ENCODE results near the gene TMEM116.
"Not testable (repeated sequence)": the region's sequence is repeated elsewhere in the genome, so short reads cannot be mapped to it uniquely, and the experiment has no call there.

TMEM116 gene

DNA sequence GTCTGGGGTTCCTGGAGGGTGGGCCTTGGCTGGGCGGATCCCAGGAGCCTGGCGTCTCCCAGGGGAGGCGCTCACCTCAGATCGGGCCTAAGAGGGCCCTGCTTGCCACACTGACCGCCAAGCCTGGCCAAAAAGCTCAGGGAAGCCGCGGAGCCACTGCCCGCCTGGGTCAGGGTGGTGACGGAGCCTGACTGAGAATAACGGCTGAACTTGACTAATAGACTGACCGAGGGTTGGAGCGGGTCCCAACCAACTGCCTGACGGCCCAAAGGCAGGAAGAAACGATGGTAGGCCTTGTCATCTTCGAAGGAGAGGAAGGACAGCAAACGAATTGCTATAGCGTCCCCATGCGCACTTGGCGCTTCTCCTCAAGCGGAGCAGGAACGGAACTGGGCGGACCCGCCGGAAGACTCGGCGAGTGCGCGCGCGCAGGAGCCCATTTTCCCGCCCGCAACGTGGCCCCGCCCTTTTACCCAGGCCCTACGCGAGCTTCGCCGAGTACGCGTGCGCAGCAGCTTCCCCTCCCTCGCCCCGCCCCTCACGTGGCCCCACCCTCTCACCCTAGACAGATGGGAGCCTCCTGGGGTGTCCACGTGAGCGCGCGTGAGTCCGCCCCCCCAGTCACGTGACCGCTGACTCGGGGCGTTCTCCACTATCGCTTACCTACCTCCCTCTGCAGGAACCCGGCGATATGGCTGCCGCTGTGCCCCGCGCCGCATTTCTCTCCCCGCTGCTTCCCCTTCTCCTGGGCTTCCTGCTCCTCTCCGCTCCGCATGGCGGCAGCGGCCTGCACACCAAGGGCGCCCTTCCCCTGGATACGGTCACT, at the start of gene TMEM116, which contains the start of gene ERP29:
TSS of gene TMEM116 (minus strand) at position 391 of the 826 bp plus-strand sequence. CDS start 7,895 bp downstream, outside the sequence.
TSS of gene ERP29 (plus strand) at position 652 of the 826 bp plus-strand sequence. CDS start at position 692, 40 bp downstream.
- H3K9me3 ChIP-seq (ENCODE audit: severe bottlenecking) = no peaks in the 10 kb centered on the region
- peak; percentile 99 for DNase-seq
- peaks cover 41% of the 10 kb centered on the region for H3K36me3 ChIP-seq
- H3K27me3 ChIP-seq (ENCODE audit: insufficient read depth, low read depth, severe bottlenecking) = no peaks in the 10 kb centered on the region
- H3K4me3 ChIP-seq (ENCODE audit: low read depth, low read length) = peak within 1 kb of the TSS; percentile 74
- TF ChIP-seq, protein P1, sequence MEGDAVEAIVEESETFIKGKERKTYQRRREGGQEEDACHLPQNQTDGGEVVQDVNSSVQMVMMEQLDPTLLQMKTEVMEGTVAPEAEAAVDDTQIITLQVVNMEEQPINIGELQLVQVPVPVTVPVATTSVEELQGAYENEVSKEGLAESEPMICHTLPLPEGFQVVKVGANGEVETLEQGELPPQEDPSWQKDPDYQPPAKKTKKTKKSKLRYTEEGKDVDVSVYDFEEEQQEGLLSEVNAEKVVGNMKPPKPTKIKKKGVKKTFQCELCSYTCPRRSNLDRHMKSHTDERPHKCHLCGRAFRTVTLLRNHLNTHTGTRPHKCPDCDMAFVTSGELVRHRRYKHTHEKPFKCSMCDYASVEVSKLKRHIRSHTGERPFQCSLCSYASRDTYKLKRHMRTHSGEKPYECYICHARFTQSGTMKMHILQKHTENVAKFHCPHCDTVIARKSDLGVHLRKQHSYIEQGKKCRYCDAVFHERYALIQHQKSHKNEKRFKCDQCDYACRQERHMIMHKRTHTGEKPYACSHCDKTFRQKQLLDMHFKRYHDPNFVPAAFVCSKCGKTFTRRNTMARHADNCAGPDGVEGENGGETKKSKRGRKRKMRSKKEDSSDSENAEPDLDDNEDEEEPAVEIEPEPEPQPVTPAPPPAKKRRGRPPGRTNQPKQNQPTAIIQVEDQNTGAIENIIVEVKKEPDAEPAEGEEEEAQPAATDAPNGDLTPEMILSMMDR (IDR thresholded peaks at IDR 0.05; ENCODE audit: low read depth, low read length) = peak; percentile 59
- H3K27ac ChIP-seq = peak within 1 kb of the TSS; percentile 97

DNA sequence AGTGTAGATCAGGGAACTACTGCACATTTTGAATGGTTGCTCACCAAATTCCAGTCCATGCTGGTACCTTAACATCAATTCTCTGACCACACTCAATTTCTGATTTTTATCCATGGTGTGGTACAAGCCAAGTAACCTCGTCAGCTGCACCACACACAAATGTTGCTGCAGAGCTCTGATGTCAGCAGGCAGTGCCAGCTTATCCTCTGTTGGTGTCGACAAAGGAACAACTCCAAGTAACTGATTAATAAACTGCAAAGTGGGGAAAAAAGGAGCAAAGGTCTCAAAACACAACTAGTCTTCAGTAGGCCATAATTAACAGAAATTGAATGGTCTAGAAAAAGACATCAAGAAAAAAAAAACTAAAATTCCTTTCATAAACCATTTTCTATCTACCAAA, 48.2 kb upstream of the TMEM116 start:
- Histone ChIP-seq H3K27me3 (ENCODE audit: insufficient read depth, low read depth, severe bottlenecking) (no peaks in the 10 kb centered on the region), H3K4me3 (ENCODE audit: low read depth, low read length) (no peak overlapping the region), H3K9me3 (ENCODE audit: severe bottlenecking) (no peaks in the 10 kb centered on the region), H3K27ac (no peak overlapping the region), H3K36me3 (peaks cover 82% of the 10 kb centered on the region)
- TF ChIP-seq, protein P1 (IDR thresholded peaks at IDR 0.05; ENCODE audit: low read depth, low read length) = no peak
- no peak for DNase-seq

GRCh38 chr12:112049351-112049750, 36.4 kb upstream of the TMEM116 start:
- H3K4me3 ChIP-seq (ENCODE audit: low read depth, low read length) = no peak overlapping the region
- no peaks in the 10 kb centered on the region for H3K9me3 ChIP-seq (ENCODE audit: severe bottlenecking)
- DNase-seq = no peak
- H3K27ac ChIP-seq = no peak overlapping the region
- no peaks in the 10 kb centered on the region for H3K27me3 ChIP-seq (ENCODE audit: insufficient read depth, low read depth, severe bottlenecking)
- TF ChIP-seq, protein P1 (IDR thresholded peaks at IDR 0.05; ENCODE audit: low read depth, low read length) = no peak
- peaks cover 96% of the 10 kb centered on the region for H3K36me3 ChIP-seq

DNA sequence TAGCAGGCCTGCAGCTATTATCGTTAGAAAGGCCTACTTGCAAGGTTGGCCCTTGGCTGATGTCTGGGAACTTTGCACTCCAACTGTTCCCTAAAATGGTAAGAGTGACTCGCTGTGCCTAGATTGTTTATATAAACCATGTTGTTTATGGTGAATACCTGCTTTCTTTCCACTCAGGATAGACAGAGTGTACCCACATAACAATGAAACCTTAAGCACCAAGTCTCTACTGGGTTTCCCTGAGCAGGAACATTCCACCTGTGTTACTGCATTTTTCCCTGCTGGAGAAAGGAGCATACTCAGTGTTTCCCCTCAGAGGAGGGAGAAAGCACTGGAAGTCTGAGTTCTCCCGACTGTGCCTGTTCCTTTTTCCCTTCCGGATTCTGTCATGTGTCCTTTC, 33.0 kb upstream of the TMEM116 start:
- no peaks in the 10 kb centered on the region for H3K27me3 ChIP-seq (ENCODE audit: insufficient read depth, low read depth, severe bottlenecking)
- no peaks in the 10 kb centered on the region for H3K9me3 ChIP-seq (ENCODE audit: severe bottlenecking)
- H3K4me3 ChIP-seq (ENCODE audit: low read depth, low read length) = no peak overlapping the region
- no peak for DNase-seq
- TF ChIP-seq, protein P1 (IDR thresholded peaks at IDR 0.05; ENCODE audit: low read depth, low read length) = no peak
- peaks cover 89% of the 10 kb centered on the region for H3K36me3 ChIP-seq
- no peak overlapping the region for H3K27ac ChIP-seq

- peaks cover 83% of the 10 kb centered on the region for H3K36me3 ChIP-seq
- H3K27me3 ChIP-seq (ENCODE audit: insufficient read depth, low read depth, severe bottlenecking); DNase-seq: not testable (repeated sequence)
Measured at GRCh38 chr12:112036614-112037013, 23.6 kb upstream of the TMEM116 start.

GRCh38 chr12:112035219-112035785, 22.3 kb upstream of the TMEM116 start:
- H3K27ac ChIP-seq = no peak overlapping the region
- TF ChIP-seq, protein P1 (IDR thresholded peaks at IDR 0.05; ENCODE audit: low read depth, low read length) = no peak
- no peak overlapping the region for H3K4me3 ChIP-seq (ENCODE audit: low read depth, low read length)
- H3K36me3 ChIP-seq = peaks cover 81% of the 10 kb centered on the region
- no peak for DNase-seq
- no peaks in the 10 kb centered on the region for H3K27me3 ChIP-seq (ENCODE audit: insufficient read depth, low read depth, severe bottlenecking)
- no peaks in the 10 kb centered on the region for H3K9me3 ChIP-seq (ENCODE audit: severe bottlenecking)

More at GRCh38 chr12:112036614-112037013, 23.6 kb upstream of the TMEM116 start:
- not testable (repeated sequence) for H3K4me3 ChIP-seq (ENCODE audit: low read depth, low read length); H3K9me3 ChIP-seq (ENCODE audit: severe bottlenecking); H3K27ac ChIP-seq

Measured in WERI-Rb-1 (cell line).